NCI-H748 treated with DMSO at 0.1 percent for 48 hours (cell line): ENCODE results near the gene ANKRD7.
"Not testable (repeated sequence)": the region's sequence is repeated elsewhere in the genome, so short reads cannot be mapped to it uniquely, and the experiment has no call there.

Experiments used
- DNase-seq: peaks from one replicate; lab custom pipeline; 2025; lab: John Stamatoyannopoulos, UW

ANKRD7 gene

GRCh38 chr7:118233799-118234198 is 9.3 kb downstream of the ANKRD7 start:
- DNase-seq = no peak

DNA sequence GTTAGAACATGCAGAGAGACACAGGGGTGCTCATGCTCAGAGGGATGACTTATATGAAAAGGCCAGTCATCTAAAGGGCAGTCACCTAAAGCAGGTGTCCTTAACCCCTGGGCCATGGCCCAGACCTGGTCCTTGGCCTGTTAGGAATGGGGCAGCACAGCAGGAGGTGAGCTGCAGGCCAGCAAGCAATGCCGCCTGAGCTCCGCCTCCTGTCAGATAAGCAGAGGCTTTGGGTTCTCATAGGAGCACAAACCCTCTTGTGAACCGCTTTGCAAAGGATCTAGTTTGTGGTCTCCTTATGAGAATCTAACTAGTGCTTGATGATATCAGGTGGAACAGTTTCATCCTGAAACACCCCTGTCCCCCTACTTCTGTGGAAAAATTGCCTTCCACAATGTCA is 14.5 kb downstream of the ANKRD7 start:
- DNase-seq = no peak

GRCh38 chr7:118240320-118240719 is 15.8 kb downstream of the ANKRD7 start:
- DNase-seq = not testable (repeated sequence)

DNA sequence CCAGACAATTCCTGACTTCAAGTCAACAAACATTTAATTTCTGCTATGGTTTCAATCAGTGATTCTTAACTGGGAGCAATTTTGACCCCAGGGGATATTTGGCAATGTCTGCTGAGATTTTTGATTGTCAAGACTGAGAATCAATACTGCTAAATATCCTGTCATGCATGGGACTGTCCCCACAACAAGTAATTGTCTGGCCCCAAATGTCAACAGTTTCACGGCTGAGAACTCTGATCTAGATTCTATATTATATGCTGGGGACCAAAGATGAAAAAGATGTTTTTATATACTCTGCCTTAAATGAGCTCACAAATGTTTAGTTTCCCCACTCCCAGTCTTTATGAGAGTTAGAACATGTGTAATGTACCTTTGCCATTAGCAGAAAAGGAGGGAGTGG is 19.2 kb downstream of the ANKRD7 start:
- no peak for DNase-seq

GRCh38 chr7:118245267-118246040 is 20.9 kb downstream of the ANKRD7 start:
- no peak for DNase-seq

DNA sequence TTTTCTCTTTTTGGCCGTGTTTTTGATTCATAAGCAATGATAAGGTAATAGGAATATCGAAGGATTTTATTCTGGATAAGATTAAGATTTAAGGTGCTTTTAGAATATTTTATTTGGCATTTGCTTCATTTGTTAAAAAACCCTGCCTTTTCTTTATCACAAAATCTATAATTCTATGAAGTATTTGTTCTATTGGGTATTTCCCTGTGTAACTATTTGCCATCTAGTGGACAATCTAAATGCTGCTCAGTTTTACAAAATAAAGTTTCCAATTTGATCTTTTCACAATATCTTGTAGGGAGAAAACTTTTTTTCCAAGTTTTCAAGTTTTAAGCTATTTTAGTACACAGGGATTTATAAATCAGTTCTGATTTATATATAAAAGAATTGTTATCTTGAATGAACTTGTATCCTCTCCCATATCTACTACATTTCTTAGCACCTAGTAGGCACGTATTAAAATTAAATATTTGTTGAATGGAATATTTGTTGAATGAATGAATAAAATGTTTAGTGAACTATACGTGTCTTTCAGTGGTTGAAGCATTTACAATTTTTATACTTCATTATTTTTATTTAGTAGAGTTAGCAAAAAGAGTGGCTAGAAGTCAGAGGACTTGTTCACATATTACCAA is 26.5 kb downstream of the ANKRD7 start:
- DNase-seq = no peak

GRCh38 chr7:118252087-118252486 is 27.6 kb downstream of the ANKRD7 start:
- no peak for DNase-seq

DNA sequence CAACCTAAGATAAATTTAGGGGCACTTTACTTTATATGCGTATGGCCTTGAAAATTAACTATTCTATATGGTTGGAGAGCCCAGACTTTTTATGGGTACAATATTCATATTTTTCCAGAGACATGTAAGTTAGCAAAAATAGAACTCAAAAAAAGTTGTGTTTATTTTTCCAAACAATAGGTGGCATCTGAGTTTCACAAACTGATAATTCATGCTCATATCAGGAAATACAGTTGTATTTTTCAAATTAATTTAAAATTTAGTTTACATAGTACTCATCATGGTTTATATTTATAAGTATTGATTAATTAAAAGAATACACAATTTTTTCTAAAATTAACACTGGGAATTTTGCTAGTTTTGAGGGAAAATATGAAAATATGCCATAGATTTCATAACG is 34.6 kb downstream of the ANKRD7 start:
- DNase-seq = no peak

DNA sequence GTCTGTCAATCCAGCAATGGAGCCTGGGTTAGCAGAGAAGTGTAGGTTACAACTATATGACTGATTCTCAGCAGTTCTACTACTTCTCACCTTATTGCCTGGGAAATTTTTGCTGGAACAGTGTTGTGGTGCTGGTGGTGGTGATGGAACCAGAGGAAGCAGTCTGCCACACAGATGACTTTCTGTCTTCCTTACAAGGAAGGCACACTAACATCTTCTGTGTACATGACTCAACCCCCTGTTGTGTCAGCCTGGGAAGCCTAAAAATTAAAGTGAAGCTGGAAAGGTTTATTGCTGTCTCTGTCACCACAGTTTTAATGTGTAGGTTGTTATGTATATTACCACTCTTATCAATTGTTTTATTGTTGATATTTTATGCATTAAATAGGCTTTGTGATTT is 40.3 kb downstream of the ANKRD7 start:
- DNase-seq = no peak

GRCh38 chr7:118280319-118281012 is 56.0 kb downstream of the ANKRD7 start:
- DNase-seq = no peak

DNA sequence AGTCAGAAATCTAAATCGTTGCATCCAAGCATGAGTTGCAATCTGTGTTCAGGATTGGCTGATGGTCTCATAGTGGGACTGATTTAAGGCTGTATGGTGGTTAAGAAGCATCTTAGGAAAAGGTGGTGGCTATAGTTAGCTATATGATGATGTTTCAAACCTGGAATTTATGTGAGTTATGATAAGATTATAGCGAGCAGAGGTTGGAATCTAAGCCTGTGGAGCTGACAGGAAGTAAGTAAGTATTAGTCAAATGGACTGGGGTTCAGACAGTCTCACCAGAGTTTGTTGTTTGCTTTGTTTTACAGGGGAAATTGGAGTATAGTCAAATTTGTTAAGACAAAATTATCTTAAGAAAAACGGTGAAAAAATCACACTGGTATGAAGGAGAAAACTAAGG is 56.7 kb downstream of the ANKRD7 start:
- DNase-seq = no peak

- DNase-seq = no peak
Measured at GRCh38 chr7:118285358-118285757, 60.9 kb downstream of the ANKRD7 start.

DNA sequence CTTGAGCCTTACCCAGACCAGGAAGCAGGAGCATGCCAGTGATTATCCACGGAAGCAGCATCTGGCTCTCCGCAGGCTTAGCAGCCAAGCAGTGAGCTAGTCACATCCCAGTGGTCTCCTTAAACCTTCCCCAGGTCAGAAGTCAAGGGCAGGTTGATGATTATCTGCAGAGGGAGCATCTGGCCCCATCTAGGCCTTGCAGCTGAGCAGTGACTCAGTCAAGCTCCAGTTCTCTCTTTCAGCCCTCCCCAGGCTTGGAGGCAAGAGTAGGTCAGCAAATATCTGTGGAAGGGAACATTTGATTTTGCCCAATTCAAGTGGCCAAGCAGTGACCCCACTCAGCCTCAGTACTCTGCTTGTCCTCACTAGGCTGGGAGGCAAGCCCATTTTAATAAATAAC is 61.6 kb downstream of the ANKRD7 start:
- no peak for DNase-seq

DNA sequence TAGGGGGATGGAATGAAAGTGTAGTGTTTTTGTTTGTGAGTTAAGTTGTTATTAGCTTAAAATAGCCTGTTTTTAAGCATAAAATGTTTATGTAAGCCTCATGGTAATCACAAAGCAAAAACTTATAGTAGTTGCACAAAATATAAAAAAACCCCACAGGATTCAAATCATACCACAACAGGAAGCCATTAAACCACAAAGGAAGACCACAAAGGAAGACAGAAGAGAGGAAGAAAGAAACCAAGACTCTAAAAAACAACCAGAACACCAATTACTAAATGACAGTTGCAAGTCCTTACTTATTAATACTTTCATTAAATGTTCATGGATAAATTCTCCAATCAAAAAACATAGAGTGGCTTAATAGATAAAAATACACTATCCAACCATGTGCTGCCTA is 63.6 kb downstream of the ANKRD7 start:
- no peak for DNase-seq

DNA sequence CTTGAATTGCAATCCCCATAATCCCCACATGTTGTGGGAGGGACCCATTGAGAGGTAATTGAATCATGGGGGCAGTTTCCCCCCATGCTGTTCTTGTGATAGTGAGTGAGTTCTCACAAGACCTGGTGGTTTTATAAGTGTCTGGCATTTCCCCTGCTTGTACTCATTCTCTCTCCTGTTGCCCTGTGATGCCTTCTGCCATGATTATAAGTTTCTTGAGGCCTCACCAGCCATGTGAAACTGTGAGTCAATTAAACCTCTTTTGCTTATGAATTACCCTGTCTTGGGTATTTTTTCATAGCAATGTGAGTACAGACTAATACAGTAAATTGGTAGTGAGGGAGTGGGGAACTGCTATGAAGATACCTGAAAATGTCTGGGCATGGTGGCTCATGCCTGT is 65.0 kb downstream of the ANKRD7 start:
- DNase-seq = no peak
